K562 (cell line): ENCODE data around the gene NOP16. TPM values are rescaled to one million over a fixed set of nuclear protein-coding genes. Genes with fewer than 3 reads are reported as not detected.

Experiments used
- ATAC-seq: fragments of 200-7000 bp; cut with Tn5 transposase; 3 replicates; pipeline ENCODE4 v1.9.1; 2020; ENCODE audit warnings: moderate library complexity
- BruUV-seq: library from RNA; stranded (reverse); fragments of 400-500 nt; replicated peaks from 2 replicates; lab custom pipeline; 2021; lab: Mats Ljungman, UMichigan
- CTCF ChIA-PET: fragments of 300-600 bp; formaldehyde crosslinking; extraction: SDS; loops from one replicate; lab custom pipeline; 2021; ENCODE audit warnings: low intra/inter-chr PET ratio; lab: Yijun Ruan, JAX
- POLR2A ChIA-PET: fragments of 300-600, 350-650 bp; sonication (Branson Sonifier 250); formaldehyde crosslinking; extraction: SDS; loops from one replicate; lab custom pipeline; 2021; ENCODE audit warnings: antibody characterized with exemption, inconsistent platforms; lab: Yijun Ruan, JAX
- DNase-seq, 4 experiments: peaks; one replicate each; pipeline versions ENCODE4 v3.0.0 to v3.0.0-alpha.2; 2011 to 2018; ENCODE audit warnings: low spot score in 3 of 4, mixed read lengths in 3 of 4; ENCODE audit errors: extremely low read depth in 1 of 4
- FAIRE-seq: peaks from 2 replicates; lab custom pipeline; 2011; peaks lifted over from hg19 to GRCh38; lab: Jason Lieb, UNC
- H2AFZ ChIP-seq: 2 replicates; pipeline ENCODE4 v1.6.0; 2011; ENCODE audit warnings: low read depth, low read length, control low read depth, inconsistent platforms
- H3K27ac ChIP-seq: fragments of 200-600 bp; 3 replicates; pipeline ENCODE4 v1.8.0; 2011; ENCODE audit warnings: low read depth, mild to moderate bottlenecking, control low read depth, inconsistent platforms, low read length, moderate library complexity, mixed read lengths; ENCODE audit errors: extremely low read depth
- H3K27me3 ChIP-seq, 2 experiments: fragments of 300-600 bp in 1 of 2; 2 replicates in 1 of 2; 3 replicates in 1 of 2; pipeline versions ENCODE4 v1.6.0 to v1.8.0; 2011; ENCODE audit warnings: inconsistent platforms in 2 of 2, low read length in 2 of 2, mild to moderate bottlenecking in 1 of 2, mixed read lengths in 1 of 2, moderate library complexity in 1 of 2; ENCODE audit not compliant: control insufficient read depth in 2 of 2, insufficient read depth in 2 of 2
- H3K36me3 ChIP-seq: fragments of 300-600 bp; 3 replicates; pipeline ENCODE4 v1.8.0; 2011; ENCODE audit warnings: mild to moderate bottlenecking, low read length, inconsistent platforms; ENCODE audit not compliant: control insufficient read depth, insufficient read depth
- H3K4me1 ChIP-seq, 2 experiments: fragments of 200-600 bp in 1 of 2; replicated peaks in 1 of 2; 2 replicates in 1 of 2; 3 replicates in 1 of 2; pipeline versions ENCODE4 v1.5.1 to v1.8.0; 2011; ENCODE audit warnings: inconsistent platforms in 2 of 2, low read length in 2 of 2, mild to moderate bottlenecking in 1 of 2, mixed read lengths in 1 of 2, moderate library complexity in 1 of 2; ENCODE audit not compliant: control insufficient read depth in 2 of 2, insufficient read depth in 2 of 2
- H3K4me2 ChIP-seq: 2 replicates; pipeline ENCODE4 v1.6.1; 2011; ENCODE audit warnings: low read length, control low read depth, inconsistent platforms, mixed read lengths; ENCODE audit not compliant: insufficient read depth
- H3K4me3 ChIP-seq: fragments of 200-600 bp; sonication (generic), shearing (Covaris generic); 2 replicates; pipeline ENCODE4 v1.5.1; 2016; ENCODE audit warnings: control low read depth, inconsistent platforms
- H3K79me2 ChIP-seq: fragments of 200-600 bp; 3 replicates; pipeline ENCODE4 v1.8.0; 2011; ENCODE audit warnings: low read length, inconsistent platforms; ENCODE audit not compliant: control insufficient read depth, insufficient read depth
- H3K9ac ChIP-seq, 2 experiments: 2 replicates each; pipeline versions ENCODE4 v1.6.0 to v1.6.1; 2011; ENCODE audit warnings: low read depth in 2 of 2, low read length in 2 of 2, control low read depth in 1 of 2, inconsistent platforms in 1 of 2, mild to moderate bottlenecking in 1 of 2, mixed read lengths in 1 of 2; ENCODE audit not compliant: insufficient read depth in 1 of 2
- H3K9me1 ChIP-seq: one replicate; pipeline ENCODE4 v1.6.0; 2011; ENCODE audit warnings: inconsistent platforms, mild to moderate bottlenecking, low read length, moderate library complexity; ENCODE audit not compliant: control insufficient read depth, insufficient read depth
- H3K9me3 ChIP-seq: replicated peaks from 2 replicates; pipeline ENCODE4 v1.5.1; 2011; ENCODE audit warnings: low read depth, low read length, inconsistent platforms; ENCODE audit not compliant: control insufficient read depth, insufficient read depth
- H4K20me1 ChIP-seq: replicated peaks from 2 replicates; pipeline ENCODE4 v1.6.1; 2011; ENCODE audit warnings: low read length, inconsistent platforms, mixed read lengths; ENCODE audit not compliant: control insufficient read depth, insufficient read depth
- BRD9 ChIP-seq: fragments of 450-650 bp; IDR thresholded peaks from 2 replicates; pipeline ENCODE4 v1.6.1; 2018; ENCODE audit warnings: low read depth; ENCODE audit not compliant: partially characterized antibody
- CEBPG ChIP-seq, 3 experiments: fragments of 200-800 bp in 1 of 3; sonication (Bioruptor generic) in 1 of 3; sonication (generic) in 1 of 3; formaldehyde crosslinking in 1 of 3; IDR thresholded peaks in 2 of 3; conservative IDR thresholded peaks in 1 of 3; 2 replicates each; pipeline versions ENCODE4 v1.6.1 to v1.8.0; 2016 to 2022; ENCODE audit warnings: missing compliant biosample characterization in 2 of 3, missing genetic modification characterization in 2 of 3, mild to moderate bottlenecking in 1 of 3, missing genetic modification reagents in 1 of 3
- CREM ChIP-seq: IDR thresholded peaks from 2 replicates; pipeline ENCODE4 v1.6.1; 2014; ENCODE audit warnings: antibody characterized with exemption, low read depth
- E2F5 ChIP-seq: sonication (generic); formaldehyde crosslinking; IDR thresholded peaks from 2 replicates; pipeline ENCODE4 v1.8.0; 2022; ENCODE audit warnings: mild to moderate bottlenecking, missing genetic modification reagents
- FOXA3 ChIP-seq, 2 experiments: fragments of 450-650 bp in 1 of 2; sonication (generic) in 1 of 2; formaldehyde crosslinking; IDR thresholded peaks in 1 of 2; conservative IDR thresholded peaks in 1 of 2; 2 replicates each; pipeline versions ENCODE4 v1.4.0 to v1.8.0; 2020 to 2022; ENCODE audit warnings: mild to moderate bottlenecking in 2 of 2, missing genetic modification reagents in 1 of 2
- FOXP1 ChIP-seq: sonication (generic); formaldehyde crosslinking; IDR thresholded peaks from 2 replicates; pipeline ENCODE4 v1.8.0; 2022; ENCODE audit warnings: mild to moderate bottlenecking, missing genetic modification reagents
- HDGF ChIP-seq: fragments of 450-650 bp; IDR thresholded peaks from 2 replicates; pipeline ENCODE4 v1.6.1; 2016
- MYC ChIP-seq, 2 experiments: fragments of 250-450 bp in 1 of 2; sonication (Bioruptor Pico) in 1 of 2; IDR thresholded peaks; 2 replicates each; pipeline versions ENCODE4 v1.5.1 to v1.6.1; 2012 to 2021; ENCODE audit warnings: low read depth in 2 of 2, borderline replicate concordance in 1 of 2, improper control_type of control experiment in 1 of 2, low read length in 1 of 2, mild to moderate bottlenecking in 1 of 2, moderate library complexity in 1 of 2
- NFRKB ChIP-seq: fragments of 450-650 bp; IDR thresholded peaks from 2 replicates; pipeline ENCODE4 v1.6.1; 2016; ENCODE audit warnings: low read depth
- TCF3 ChIP-seq: sonication (generic); formaldehyde crosslinking; IDR thresholded peaks from 2 replicates; pipeline ENCODE4 v1.4.0; 2020; ENCODE audit warnings: mild to moderate bottlenecking, missing genetic modification reagents
- U2AF2 ChIP-seq: fragments of 200-400 bp; formaldehyde crosslinking; optimal IDR thresholded peaks from 2 replicates; pipeline ENCODE3; 2017; ENCODE audit warnings: low read depth, mild to moderate bottlenecking, low read length
- USF1 ChIP-seq: sonication (generic); formaldehyde crosslinking; IDR thresholded peaks from 2 replicates; pipeline ENCODE4 v1.9.0; 2022; ENCODE audit warnings: mild to moderate bottlenecking, missing genetic modification reagents
- ZBTB43 ChIP-seq: sonication (generic); formaldehyde crosslinking; IDR thresholded peaks from 2 replicates; pipeline ENCODE4 v1.8.0; 2023; ENCODE audit warnings: mild to moderate bottlenecking, missing genetic modification reagents
- ZNF134 ChIP-seq: fragments of 250-450 bp; sonication (Bioruptor Pico); conservative IDR thresholded peaks from 2 replicates; pipeline ENCODE4 v1.4.0; 2020
- ZNF395 ChIP-seq: fragments of 200-800 bp; sonication (Bioruptor generic); IDR thresholded peaks from 2 replicates; pipeline ENCODE4 v1.6.1; 2017; ENCODE audit warnings: missing genetic modification characterization, missing compliant biosample characterization
- ZNF584 ChIP-seq: fragments of 200-800 bp; sonication (Bioruptor generic); IDR thresholded peaks from 2 replicates; pipeline ENCODE4 v1.6.1; 2016; ENCODE audit warnings: low read depth, mild to moderate bottlenecking, missing genetic modification characterization, missing compliant biosample characterization
- WGBS: fragments of 100-300 bp; shearing (Covaris generic); methylation state at CpG from one replicate; pipeline ENCODE4 v1.1.6; 2016; ENCODE audit warnings: low coverage, mixed read lengths; ENCODE audit not compliant: insufficient coverage; ENCODE audit errors: missing lambda C conversion rate; 5-methylcytosine and 5-hydroxymethylcytosine counted together
- in situ Hi-C: fragments of 300-500 bp; cut with MboI; formaldehyde crosslinking; loops from 4 replicates; pipeline ENCODE4 v1.15.0; 2018; ENCODE audit warnings: inconsistent platforms, mixed read lengths
- intact Hi-C: fragments of 100-400 bp; cut with micrococcal nuclease; formaldehyde crosslinking; loops from 2 replicates; pipeline ENCODE4 v1.14.2; 2022
- polyA plus RNA-seq, 8 experiments: library from polyadenylated mRNA; depleted of rRNA in 4 of 8; stranded (reverse) in 5 of 8; unstranded in 3 of 8; fragments of >200 nt; fragmentation: Nextera tagmentation in 2 of 8; fragmentation: Illumina TruSeq in 1 of 8; extraction: Ambion mirVana in 2 of 8; extraction: Trizol in 1 of 8; gene quantifications; 2 replicates each; pipeline versions ENCODE4 v1.2.1 to v1.2.3, GENCODE V29; 2011 to 2014; ENCODE audit warnings: inconsistent platforms in 1 of 8, missing spikeins in 1 of 8
- total RNA-seq, 7 experiments: library from RNA; depleted of rRNA in 6 of 7; stranded (reverse); fragments of >200 nt in 6 of 7; fragmentation: Illumina TruSeq in 2 of 7; extraction: Trizol in 2 of 7; gene quantifications; 2 replicates each; pipeline versions ENCODE4 v1.2.1 to v1.2.3, GENCODE V29; 2011 to 2021; ENCODE audit warnings: low replicate concordance in 1 of 7

The NOP16 gene
- total and polyA plus RNA-seq, 9 of the 15 experiments (the other 6 are each of a cell fraction or from before 2014, with no cell fraction given) = 92.5 to 342 (median 148) TPM

GRCh38 chr5:176388003-176388443, 375 bp downstream of the NOP16 start:
- Histone ChIP-seq H3K9me1 (no peaks in the 10 kb centered on the region), H2AFZ (peak overlapping the region; percentile 97), H3K4me1 (peaks cover 6 to 19% of the 10 kb centered on the region in 2 experiments; a peak in 4 of 5 replicates), H3K36me3 (peaks cover 81% of the 10 kb centered on the region), H3K27ac (peak overlapping the region; percentile 97), H3K27me3 (no peaks in the 10 kb centered on the region), H3K9ac (peak overlapping the region; percentile 96 to 98), H3K4me3 (peak overlapping the region; percentile 69), H3K79me2 (peaks cover 58% of the 10 kb centered on the region), H3K9me3 (no peaks in the 10 kb centered on the region), H3K4me2 (peak overlapping the region; percentile 99), H4K20me1 (no peaks in the 10 kb centered on the region; the same call in 1 of the 2 replicates)
- in situ Hi-C loops = no loop called here
- 2% methylated on average over 22 of the region's 29 CpGs for WGBS
- DNase-seq = peak; percentile 52 to 72 (median 62)
- peak; percentile 44 for FAIRE-seq
- ChIA-PET CTCF (no interaction called here), POLR2A (interaction anchor here (0.6 to 1.5 kb wide), 4 partner anchors 26 to 115 kb away, joined by 3 to 4 read pairs (median 3); no protein-coding TSS in a partner anchor)
- no TSS peak for BruUV-seq
- intact Hi-C loops = loop anchor here (1.0 kb wide), 1 partner anchor 27 kb away; the partner anchor contains the start of gene KIAA1191
- ATAC-seq = peak; percentile 35
- TF ChIP-seq E2F5 (CRISPR knock-in tag) = peak; percentile 79
- TF ChIP-seq MYC (IDR thresholded peaks at IDR 0.05; ENCODE audit: low read depth, low read length) = no peak
- TF ChIP-seq MYC (CRISPR knock-in tag; IDR thresholded peaks at IDR 0.05; ENCODE audit: borderline replicate concordance, low read depth) = peak; percentile 94
- TF ChIP-seq CEBPG (CRISPR knock-in tag; IDR thresholded peaks at IDR 0.05) = 0 out of 2 replicates have a peak, but pooled peaks have one; percentile 17
- no peak for TF ChIP-seq CEBPG (tag; conservative IDR thresholded peaks at IDR 0.05 in 1 of 2, IDR thresholded peaks at IDR 0.05 in 1 of 2)
- no peak for TF ChIP-seq BRD9
- TF ChIP-seq NFRKB = peak; percentile 44; the same call in 1 of the 2 replicates
- 0 out of 2 replicates have a peak, but pooled peaks have one; percentile 54 for TF ChIP-seq ZNF584 (CRISPR knock-in tag)
- no peak for TF ChIP-seq U2AF2
- 0 out of 2 replicates have a peak, but pooled peaks have one; percentile 6 for TF ChIP-seq USF1 (CRISPR knock-in tag)
- peak; percentile 67; the same call in 1 of the 2 replicates for TF ChIP-seq ZBTB43 (CRISPR knock-in tag)
- peak in 1 of 2 experiments; percentile 31; a peak in 1 of 4 replicates for TF ChIP-seq FOXA3 (CRISPR knock-in tag; conservative IDR thresholded peaks at IDR 0.05 in 1 of 2, IDR thresholded peaks at IDR 0.05 in 1 of 2)
- TF ChIP-seq CREM = 0 out of 2 replicates have a peak, but pooled peaks have one; percentile 35
- peak; percentile 78; the same call in 1 of the 2 replicates for TF ChIP-seq FOXP1 (CRISPR knock-in tag)
- TF ChIP-seq ZNF134 (CRISPR knock-in tag) = no peak
- TF ChIP-seq TCF3 = peak; percentile 3
- TF ChIP-seq ZNF395 (CRISPR knock-in tag) = peak; percentile 47; the same call in 1 of the 2 replicates
- TF ChIP-seq HDGF = no peak
